Measurements from ENCODE around the gene REL.

The REL gene

GRCh38 chr2:60966507-60967405, 85.4 kb downstream of the REL start:
- no peak for DNase-seq

GRCh38 chr2:60972889-60973656, 91.7 kb downstream of the REL start:
- no peak for DNase-seq

GRCh38 chr2:60973705-60974104, 92.3 kb downstream of the REL start:
- DNase-seq: no peak

- no peak for DNase-seq
Measured at GRCh38 chr2:60974652-60975051, 93.3 kb downstream of the REL start.

Measured in activated gamma-delta T cell (primary cell).